HepG2 (cell line): Measurements from ENCODE around the gene LCMT2. TPM values are rescaled to one million over a fixed set of nuclear protein-coding genes. Genes with fewer than 3 reads are reported as not detected.

ENCODE experiments used
- ATAC-seq: fragments of 200-7000 bp; cut with Tn5 transposase; 3 replicates; pipeline ENCODE4 v1.9.1; 2020; ENCODE audit warnings: mild to moderate bottlenecking, moderate library complexity
- BruUV-seq: library from RNA; stranded (reverse); fragments of 400-500 nt; replicated peaks from 2 replicates; lab custom pipeline; 2021; lab: Mats Ljungman, UMichigan
- CTCF ChIA-PET: fragments of 300-600 bp; formaldehyde crosslinking; extraction: SDS; loops from one replicate; lab custom pipeline; 2021; ENCODE audit warnings: low total read pairs, inconsistent platforms, low intra/inter-chr PET ratio; lab: Yijun Ruan, JAX
- POLR2A ChIA-PET: fragments of 350-600 bp; sonication (Branson Sonifier 250); formaldehyde crosslinking; loops from one replicate; lab custom pipeline; 2020; ENCODE audit warnings: antibody characterized with exemption, inconsistent platforms; lab: Yijun Ruan, JAX
- DNase-seq: peaks from one replicate; pipeline ENCODE4 v3.0.0-alpha.2; 2015; ENCODE audit warnings: low spot score
- FAIRE-seq: peaks from 3 replicates; lab custom pipeline; 2011; peaks lifted over from hg19 to GRCh38; lab: Jason Lieb, UNC
- H2AFZ ChIP-seq: one replicate; pipeline ENCODE4 v1.6.1; 2011; ENCODE audit warnings: low read length, inconsistent platforms
- H3K27ac ChIP-seq: fragments of 300-600 bp; 3 replicates; pipeline ENCODE4 v1.8.0; 2011; ENCODE audit warnings: mixed run types, mild to moderate bottlenecking, mixed read lengths, low read length, inconsistent platforms; ENCODE audit not compliant: insufficient read depth; ENCODE audit errors: extremely low read length
- H3K27me3 ChIP-seq, 2 experiments: fragments of 200-600 bp in 1 of 2; 2 replicates in 1 of 2; 3 replicates in 1 of 2; pipeline versions ENCODE4 v1.6.0 to v1.8.0; 2011; ENCODE audit warnings: low read length in 2 of 2, mild to moderate bottlenecking in 2 of 2, moderate library complexity in 2 of 2, inconsistent platforms in 1 of 2; ENCODE audit not compliant: insufficient read depth in 2 of 2, control insufficient read depth in 1 of 2
- H3K36me3 ChIP-seq, 2 experiments: fragments of 200-600 bp in 1 of 2; replicated peaks in 1 of 2; 2 replicates in 1 of 2; 3 replicates in 1 of 2; pipeline versions ENCODE4 v1.5.1 to v1.8.0; 2011; ENCODE audit warnings: low read length in 2 of 2, inconsistent platforms in 1 of 2; ENCODE audit not compliant: insufficient read depth in 2 of 2, control insufficient read depth in 1 of 2
- H3K4me1 ChIP-seq: 2 replicates; pipeline ENCODE4 v1.5.1; 2012; ENCODE audit warnings: low read length, inconsistent platforms; ENCODE audit not compliant: insufficient read depth
- H3K4me2 ChIP-seq: 2 replicates; pipeline ENCODE4 v1.6.0; 2011; ENCODE audit warnings: low read depth, low read length, inconsistent platforms
- H3K4me3 ChIP-seq, 3 experiments: fragments of 200-600 bp in 1 of 3; sonication (generic), shearing (Covaris generic) in 1 of 3; replicated peaks in 1 of 3; 2 replicates each; pipeline ENCODE4 v1.5.1; 2011 to 2016; ENCODE audit warnings: low read length in 3 of 3, inconsistent platforms in 2 of 3, low read depth in 2 of 3, mild to moderate bottlenecking in 2 of 3, control low read depth in 1 of 3, mixed read lengths in 1 of 3; ENCODE audit not compliant: insufficient read depth in 1 of 3
- H3K79me2 ChIP-seq: one replicate; pipeline ENCODE4 v1.6.1; 2011; ENCODE audit warnings: low read length, inconsistent platforms; ENCODE audit not compliant: insufficient read depth
- H3K9ac ChIP-seq: 2 replicates; pipeline ENCODE4 v1.6.0; 2011; ENCODE audit warnings: mild to moderate bottlenecking, low read depth, low read length, inconsistent platforms; ENCODE audit not compliant: insufficient read depth
- H3K9me3 ChIP-seq: 2 replicates; pipeline ENCODE4 v1.5.1; 2012; ENCODE audit warnings: mild to moderate bottlenecking, low read length
- H4K20me1 ChIP-seq: 2 replicates; pipeline ENCODE4 v1.6.0; 2011; ENCODE audit warnings: inconsistent platforms, mild to moderate bottlenecking, low read length, moderate library complexity; ENCODE audit not compliant: insufficient read depth
- ELF3 ChIP-seq: IDR thresholded peaks from 2 replicates; pipeline ENCODE4 v1.6.1; 2016; ENCODE audit warnings: missing genetic modification reagents, missing compliant biosample characterization
- MAFF ChIP-seq: IDR thresholded peaks from 2 replicates; pipeline ENCODE4 v1.6.1; 2011; ENCODE audit warnings: low read depth, low read length, improper control_type of control experiment
- ZNF10 ChIP-seq: sonication (generic); formaldehyde crosslinking; IDR thresholded peaks from 2 replicates; pipeline ENCODE4 v1.4.0; 2020; ENCODE audit warnings: mild to moderate bottlenecking, low read depth, missing genetic modification reagents, borderline replicate concordance
- WGBS: methylation state at CpG from one replicate; pipeline ENCODE4 v1.1.6; 2017; ENCODE audit warnings: low lambda C conversion rate; 5-methylcytosine and 5-hydroxymethylcytosine counted together
- in situ Hi-C: cut with HindIII; loops from 2 replicates; pipeline ENCODE4 v1.10.0; 2017; ENCODE audit warnings: low pct_unique_long_range_greater_than_20kb; ENCODE audit not compliant: extremely low pct_ligation_motif_present
- intact Hi-C: fragments of 100-400 bp; cut with micrococcal nuclease; formaldehyde crosslinking; loops from one replicate; pipeline ENCODE4 v1.10.0; 2022; ENCODE audit not compliant: unreplicated experiment
- polyA plus RNA-seq, 8 experiments: library from polyadenylated mRNA; depleted of rRNA in 3 of 8; stranded (reverse) in 7 of 8; unstranded in 1 of 8; fragments of >200 nt; fragmentation: Illumina TruSeq in 4 of 8; extraction: Trizol in 4 of 8; gene quantifications; 2 replicates each; pipeline versions ENCODE4 v1.2.1 to v1.2.3, GENCODE V29; 2011 to 2016; ENCODE audit warnings: low read depth in 4 of 8, missing spikeins in 1 of 8, mixed read lengths in 1 of 8; ENCODE audit not compliant: insufficient read depth in 1 of 8
- total RNA-seq, 5 experiments: library from RNA; depleted of rRNA; stranded (reverse); fragments of >200 nt; fragmentation: Illumina TruSeq; extraction: Trizol; gene quantifications; 2 replicates each; pipeline ENCODE4 v1.2.3, GENCODE V29; 2016; ENCODE audit warnings: low read depth in 1 of 5
- TF ChIP-seq, protein P1 (sequence below): sonication (generic); formaldehyde crosslinking; conservative IDR thresholded peaks from 2 replicates; pipeline ENCODE4 v1.4.0; 2020; ENCODE audit warnings: missing genetic modification reagents
- TF ChIP-seq, protein P2 (sequence below): sonication (generic); formaldehyde crosslinking; IDR thresholded peaks from 2 replicates; pipeline ENCODE4 v1.4.0; 2020; ENCODE audit warnings: mild to moderate bottlenecking, missing genetic modification reagents, borderline replicate concordance
- TF ChIP-seq, protein P3 (sequence below), 2 experiments: fragments of 450-650 bp in 1 of 2; sonication (generic) in 1 of 2; formaldehyde crosslinking in 1 of 2; IDR thresholded peaks; 2 replicates each; pipeline versions ENCODE4 v1.6.1 to v1.8.0; 2016 to 2022; ENCODE audit warnings: antibody characterized with exemption in 1 of 2, mild to moderate bottlenecking in 1 of 2, missing genetic modification reagents in 1 of 2

LCMT2 gene
- total and polyA plus RNA-seq, 2 of the 13 experiments (the other 11 are each of a cell fraction or from before 2014, with no cell fraction given), result 6.9 to 9.1 TPM

DNA sequence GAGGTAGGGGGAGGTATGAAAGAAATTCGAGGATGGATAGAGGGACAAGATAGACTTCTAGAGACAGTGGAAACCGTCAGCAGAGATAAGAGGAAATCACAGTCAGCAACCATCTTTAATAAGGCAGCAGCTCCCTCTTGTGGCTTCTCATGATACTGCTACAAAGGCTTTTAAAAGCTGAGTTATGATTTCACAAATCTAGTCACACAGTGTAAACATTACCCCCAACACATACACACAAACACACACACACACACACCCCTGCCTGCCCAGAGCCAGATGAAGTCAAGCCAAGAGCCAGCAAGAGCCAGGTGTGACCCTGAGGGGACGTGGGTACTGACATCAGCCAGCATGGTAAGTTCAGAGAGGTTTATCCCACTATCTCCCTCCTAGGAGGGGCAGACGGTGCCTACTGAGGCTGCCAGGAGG, 44.8 kb downstream of the LCMT2 start:
- ATAC-seq (peak; percentile 81), FAIRE-seq (peak; percentile 91), DNase-seq (peak; percentile 71)
- 1% methylated on average over 4 of the region's 4 CpGs for WGBS
- H4K20me1 ChIP-seq, result no peaks in the 10 kb centered on the region
- no TSS peak for BruUV-seq
- H3K9me3 ChIP-seq, result no peaks in the 10 kb centered on the region
- H3K4me1 ChIP-seq, result peaks cover 13% of the 10 kb centered on the region
- intact Hi-C loops, result loop anchor here (1.0 kb wide), 3 partner anchors 60 to 98 kb away; no protein-coding TSS in a partner anchor
- no peak overlapping the region for H3K9ac ChIP-seq
- POLR2A ChIA-PET, result no interaction called here
- peak overlapping the region; percentile 64 for H3K4me2 ChIP-seq
- H3K27ac ChIP-seq, result no peak overlapping the region
- no peak overlapping the region for H2AFZ ChIP-seq
- no peaks in the 10 kb centered on the region for H3K36me3 ChIP-seq
- CTCF ChIA-PET, result interaction anchor here (1.1 to 3.0 kb wide), 5 partner anchors 48 to 100 kb away, joined by 3 to 45 read pairs (median 11); partner anchors contain the start of gene CCNDBP1
- in situ Hi-C loops, result loop anchor here (10.0 kb wide), 1 partner anchor 51 kb away; no protein-coding TSS in a partner anchor
- no peaks in the 10 kb centered on the region for H3K79me2 ChIP-seq
- peaks cover 1 to 33% of the 10 kb centered on the region in 2 experiments; a peak in 4 of 5 replicates for H3K27me3 ChIP-seq
- H3K4me3 ChIP-seq, result no peak overlapping the region; a peak in 1 of 6 replicates
- TF ChIP-seq ELF3, result 0 out of 2 replicates have a peak, but pooled peaks have one; percentile 28
- no peak for TF ChIP-seq ZNF10 (CRISPR knock-in tag)
- TF ChIP-seq, protein P1, sequence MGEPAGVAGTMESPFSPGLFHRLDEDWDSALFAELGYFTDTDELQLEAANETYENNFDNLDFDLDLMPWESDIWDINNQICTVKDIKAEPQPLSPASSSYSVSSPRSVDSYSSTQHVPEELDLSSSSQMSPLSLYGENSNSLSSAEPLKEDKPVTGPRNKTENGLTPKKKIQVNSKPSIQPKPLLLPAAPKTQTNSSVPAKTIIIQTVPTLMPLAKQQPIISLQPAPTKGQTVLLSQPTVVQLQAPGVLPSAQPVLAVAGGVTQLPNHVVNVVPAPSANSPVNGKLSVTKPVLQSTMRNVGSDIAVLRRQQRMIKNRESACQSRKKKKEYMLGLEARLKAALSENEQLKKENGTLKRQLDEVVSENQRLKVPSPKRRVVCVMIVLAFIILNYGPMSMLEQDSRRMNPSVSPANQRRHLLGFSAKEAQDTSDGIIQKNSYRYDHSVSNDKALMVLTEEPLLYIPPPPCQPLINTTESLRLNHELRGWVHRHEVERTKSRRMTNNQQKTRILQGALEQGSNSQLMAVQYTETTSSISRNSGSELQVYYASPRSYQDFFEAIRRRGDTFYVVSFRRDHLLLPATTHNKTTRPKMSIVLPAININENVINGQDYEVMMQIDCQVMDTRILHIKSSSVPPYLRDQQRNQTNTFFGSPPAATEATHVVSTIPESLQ (CRISPR knock-in tag), result no peak
- TF ChIP-seq, protein P2, sequence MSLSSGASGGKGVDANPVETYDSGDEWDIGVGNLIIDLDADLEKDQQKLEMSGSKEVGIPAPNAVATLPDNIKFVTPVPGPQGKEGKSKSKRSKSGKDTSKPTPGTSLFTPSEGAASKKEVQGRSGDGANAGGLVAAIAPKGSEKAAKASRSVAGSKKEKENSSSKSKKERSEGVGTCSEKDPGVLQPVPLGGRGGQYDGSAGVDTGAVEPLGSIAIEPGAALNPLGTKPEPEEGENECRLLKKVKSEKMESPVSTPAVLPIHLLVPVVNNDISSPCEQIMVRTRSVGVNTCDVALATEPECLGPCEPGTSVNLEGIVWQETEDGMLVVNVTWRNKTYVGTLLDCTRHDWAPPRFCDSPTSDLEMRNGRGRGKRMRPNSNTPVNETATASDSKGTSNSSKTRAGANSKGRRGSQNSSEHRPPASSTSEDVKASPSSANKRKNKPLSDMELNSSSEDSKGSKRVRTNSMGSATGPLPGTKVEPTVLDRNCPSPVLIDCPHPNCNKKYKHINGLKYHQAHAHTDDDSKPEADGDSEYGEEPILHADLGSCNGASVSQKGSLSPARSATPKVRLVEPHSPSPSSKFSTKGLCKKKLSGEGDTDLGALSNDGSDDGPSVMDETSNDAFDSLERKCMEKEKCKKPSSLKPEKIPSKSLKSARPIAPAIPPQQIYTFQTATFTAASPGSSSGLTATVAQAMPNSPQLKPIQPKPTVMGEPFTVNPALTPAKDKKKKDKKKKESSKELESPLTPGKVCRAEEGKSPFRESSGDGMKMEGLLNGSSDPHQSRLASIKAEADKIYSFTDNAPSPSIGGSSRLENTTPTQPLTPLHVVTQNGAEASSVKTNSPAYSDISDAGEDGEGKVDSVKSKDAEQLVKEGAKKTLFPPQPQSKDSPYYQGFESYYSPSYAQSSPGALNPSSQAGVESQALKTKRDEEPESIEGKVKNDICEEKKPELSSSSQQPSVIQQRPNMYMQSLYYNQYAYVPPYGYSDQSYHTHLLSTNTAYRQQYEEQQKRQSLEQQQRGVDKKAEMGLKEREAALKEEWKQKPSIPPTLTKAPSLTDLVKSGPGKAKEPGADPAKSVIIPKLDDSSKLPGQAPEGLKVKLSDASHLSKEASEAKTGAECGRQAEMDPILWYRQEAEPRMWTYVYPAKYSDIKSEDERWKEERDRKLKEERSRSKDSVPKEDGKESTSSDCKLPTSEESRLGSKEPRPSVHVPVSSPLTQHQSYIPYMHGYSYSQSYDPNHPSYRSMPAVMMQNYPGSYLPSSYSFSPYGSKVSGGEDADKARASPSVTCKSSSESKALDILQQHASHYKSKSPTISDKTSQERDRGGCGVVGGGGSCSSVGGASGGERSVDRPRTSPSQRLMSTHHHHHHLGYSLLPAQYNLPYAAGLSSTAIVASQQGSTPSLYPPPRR (CRISPR knock-in tag), result 0 out of 2 replicates have a peak, but pooled peaks have one; percentile 21
- TF ChIP-seq MAFF, result peak; percentile 71; the same call in 1 of the 2 replicates
- TF ChIP-seq, protein P3, sequence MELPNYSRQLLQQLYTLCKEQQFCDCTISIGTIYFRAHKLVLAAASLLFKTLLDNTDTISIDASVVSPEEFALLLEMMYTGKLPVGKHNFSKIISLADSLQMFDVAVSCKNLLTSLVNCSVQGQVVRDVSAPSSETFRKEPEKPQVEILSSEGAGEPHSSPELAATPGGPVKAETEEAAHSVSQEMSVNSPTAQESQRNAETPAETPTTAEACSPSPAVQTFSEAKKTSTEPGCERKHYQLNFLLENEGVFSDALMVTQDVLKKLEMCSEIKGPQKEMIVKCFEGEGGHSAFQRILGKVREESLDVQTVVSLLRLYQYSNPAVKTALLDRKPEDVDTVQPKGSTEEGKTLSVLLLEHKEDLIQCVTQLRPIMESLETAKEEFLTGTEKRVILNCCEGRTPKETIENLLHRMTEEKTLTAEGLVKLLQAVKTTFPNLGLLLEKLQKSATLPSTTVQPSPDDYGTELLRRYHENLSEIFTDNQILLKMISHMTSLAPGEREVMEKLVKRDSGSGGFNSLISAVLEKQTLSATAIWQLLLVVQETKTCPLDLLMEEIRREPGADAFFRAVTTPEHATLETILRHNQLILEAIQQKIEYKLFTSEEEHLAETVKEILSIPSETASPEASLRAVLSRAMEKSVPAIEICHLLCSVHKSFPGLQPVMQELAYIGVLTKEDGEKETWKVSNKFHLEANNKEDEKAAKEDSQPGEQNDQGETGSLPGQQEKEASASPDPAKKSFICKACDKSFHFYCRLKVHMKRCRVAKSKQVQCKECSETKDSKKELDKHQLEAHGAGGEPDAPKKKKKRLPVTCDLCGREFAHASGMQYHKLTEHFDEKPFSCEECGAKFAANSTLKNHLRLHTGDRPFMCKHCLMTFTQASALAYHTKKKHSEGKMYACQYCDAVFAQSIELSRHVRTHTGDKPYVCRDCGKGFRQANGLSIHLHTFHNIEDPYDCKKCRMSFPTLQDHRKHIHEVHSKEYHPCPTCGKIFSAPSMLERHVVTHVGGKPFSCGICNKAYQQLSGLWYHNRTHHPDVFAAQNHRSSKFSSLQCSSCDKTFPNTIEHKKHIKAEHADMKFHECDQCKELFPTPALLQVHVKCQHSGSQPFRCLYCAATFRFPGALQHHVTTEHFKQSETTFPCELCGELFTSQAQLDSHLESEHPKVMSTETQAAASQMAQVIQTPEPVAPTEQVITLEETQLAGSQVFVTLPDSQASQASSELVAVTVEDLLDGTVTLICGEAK (IDR thresholded peaks at IDR 0.05), result no peak
- TF ChIP-seq, protein P3 (CRISPR knock-in tag; IDR thresholded peaks at IDR 0.05), result 0 out of 2 replicates have a peak, but pooled peaks have one; percentile 12
